ENCODE data around the gene COA3.

Gene COA3

GRCh38 chr17:42761638-42762037, 36.9 kb downstream of the COA3 start:
- Histone ChIP-seq H3K4me3 (peak overlapping the region; percentile 70), H3K27ac (peak overlapping the region; percentile 13 to 77)
- TF ChIP-seq CTCF (IDR thresholded peaks at IDR 0.05), result no peak
- no peak for DNase-seq (ENCODE audit: low spot score)

- peak within 1 kb of the TSS; percentile 13 to 77 for H3K27ac ChIP-seq
- peak within 1 kb of the TSS; percentile 70 for H3K4me3 ChIP-seq
- no peak for TF ChIP-seq CTCF (IDR thresholded peaks at IDR 0.05)
- no peak for DNase-seq (ENCODE audit: low spot score)
These were observed 37.6 kb downstream of the COA3 start, which contains the start of gene RAMP2 for GRCh38 chr17:42760652-42761581. RAMP2 (plus strand) TSS chr17:42761227; CDS start chr17:42761262, 35 bp downstream.

GRCh38 chr17:42759982-42760651, 38.4 kb downstream of the COA3 start:
- TF ChIP-seq CTCF (IDR thresholded peaks at IDR 0.05), result no peak
- peak overlapping the region in 1 of 2 donors; percentile 77 for H3K27ac ChIP-seq
- no peak for DNase-seq (ENCODE audit: low spot score)
- peak overlapping the region; percentile 70 for H3K4me3 ChIP-seq

- peak overlapping the region in 1 of 2 donors; percentile 45 for H3K27ac ChIP-seq
- no peak overlapping the region for H3K4me3 ChIP-seq
- TF ChIP-seq CTCF (IDR thresholded peaks at IDR 0.05), result no peak
- DNase-seq (ENCODE audit: low spot score), result no peak
These were observed 43.7 kb downstream of the COA3 start for GRCh38 chr17:42754782-42755181.

GRCh38 chr17:42751628-42752027, 46.9 kb downstream of the COA3 start:
- no peak for TF ChIP-seq CTCF (IDR thresholded peaks at IDR 0.05)
- no peak for DNase-seq (ENCODE audit: low spot score)
- peak overlapping the region in 1 of 2 donors; percentile 84 for H3K27ac ChIP-seq

GRCh38 chr17:42750739-42751344, 47.7 kb downstream of the COA3 start:
- DNase-seq (ENCODE audit: low spot score), result no peak
- Histone ChIP-seq H3K4me3 (no peak overlapping the region), H3K27ac (peak overlapping the region in 1 of 2 donors; percentile 84)
- no peak for TF ChIP-seq CTCF (IDR thresholded peaks at IDR 0.05)

More at GRCh38 chr17:42751628-42752027, 46.9 kb downstream of the COA3 start:
- H3K4me3 ChIP-seq, result no peak overlapping the region
